ENCODE measurements around the gene EML6. TPM values are rescaled to one million over a fixed set of nuclear protein-coding genes. Genes with fewer than 3 reads are reported as not detected.

The EML6 gene
- total RNA-seq, 1 experiment from 2014 or later: 0.17 TPM

GRCh38 chr2:55012672-55013484 lies 289.4 kb downstream of the EML6 start:
- no peak for DNase-seq (ENCODE audit: extremely low read depth, low read depth)

- DNase-seq (ENCODE audit: extremely low read depth, low read depth): no peak
These were observed 290.5 kb downstream of the EML6 start for GRCh38 chr2:55013936-55014335.

GRCh38 chr2:55014962-55015939 lies 291.8 kb downstream of the EML6 start:
- DNase-seq (ENCODE audit: extremely low read depth, low read depth): peak; percentile 63

GRCh38 chr2:55017428-55017827 lies 294.0 kb downstream of the EML6 start:
- DNase-seq (ENCODE audit: extremely low read depth, low read depth): no peak

GRCh38 chr2:55017880-55018279 lies 294.4 kb downstream of the EML6 start:
- DNase-seq (ENCODE audit: extremely low read depth, low read depth): no peak

- no peak for DNase-seq (ENCODE audit: extremely low read depth, low read depth)
These were observed 295.2 kb downstream of the EML6 start for GRCh38 chr2:55018619-55019018.

- DNase-seq (ENCODE audit: extremely low read depth, low read depth): no peak
These were observed 296.2 kb downstream of the EML6 start for GRCh38 chr2:55019526-55020258.

Small RNA genes within 50 kb of the gene (small RNA-seq; reads per million reads assigned to genes)
- gene RNU6-433P (0 reads per million in 2 experiments), gene RNU7-81P (0 reads per million in 2 experiments)

Measured in NCI-H460 (cell line).